Mesendoderm (in vitro differentiated cells): Measurements from ENCODE around the gene PEX13. TPM values are rescaled to one million over a fixed set of nuclear protein-coding genes. Genes with fewer than 3 reads are reported as not detected.

ENCODE experiments used
- DNase-seq: peaks from one replicate; pipeline ENCODE4 v3.0.0; 2013
- H2AK5ac ChIP-seq: 2 replicates; pipeline ENCODE4 v1.6.1; 2013; ENCODE audit warnings: low read length, inconsistent platforms
- H2BK120ac ChIP-seq: 2 replicates; pipeline ENCODE4 v1.6.1; 2013; ENCODE audit warnings: low read depth, mild to moderate bottlenecking, low read length, moderate library complexity, mixed read lengths
- H2BK15ac ChIP-seq: replicated peaks from 2 replicates; pipeline ENCODE4 v1.6.1; 2013; ENCODE audit warnings: low read depth, mild to moderate bottlenecking, moderate library complexity
- H2BK5ac ChIP-seq: 2 replicates; pipeline ENCODE4 v1.6.1; 2013; ENCODE audit warnings: low read length, inconsistent platforms
- H3K18ac ChIP-seq: 2 replicates; pipeline ENCODE4 v1.6.1; 2013; ENCODE audit warnings: mild to moderate bottlenecking, low read length, mixed read lengths
- H3K23ac ChIP-seq: one replicate; pipeline ENCODE4 v1.6.1; 2013; ENCODE audit warnings: low read length
- H3K27ac ChIP-seq: 2 replicates; pipeline ENCODE4 v1.5.1; 2013; ENCODE audit warnings: low read depth, mild to moderate bottlenecking, inconsistent platforms, low read length, moderate library complexity
- H3K27me3 ChIP-seq: 2 replicates; pipeline ENCODE4 v1.6.1; 2013; ENCODE audit warnings: low read length, control low read depth, mild to moderate bottlenecking, inconsistent platforms; ENCODE audit not compliant: insufficient read depth, poor library complexity
- H3K36me3 ChIP-seq: 2 replicates; pipeline ENCODE4 v1.6.1; 2013; ENCODE audit warnings: low read length, inconsistent platforms; ENCODE audit not compliant: control insufficient read depth, insufficient read depth
- H3K4ac ChIP-seq: one replicate; pipeline ENCODE4 v1.6.1; 2013; ENCODE audit warnings: low read depth, mild to moderate bottlenecking, low read length, moderate library complexity
- H3K4me1 ChIP-seq: 2 replicates; pipeline ENCODE4 v1.6.1; 2013; ENCODE audit warnings: low read depth, low read length, inconsistent platforms; ENCODE audit not compliant: control insufficient read depth
- H3K4me2 ChIP-seq: 2 replicates; pipeline ENCODE4 v1.6.1; 2013; ENCODE audit warnings: low read length
- H3K4me3 ChIP-seq: 2 replicates; pipeline ENCODE4 v1.5.1; 2013; ENCODE audit warnings: mild to moderate bottlenecking, low read length
- H3K56ac ChIP-seq: one replicate; pipeline ENCODE4 v1.6.1; 2013; ENCODE audit warnings: low read length
- H3K79me1 ChIP-seq: 2 replicates; pipeline ENCODE4 v1.6.1; 2013; ENCODE audit warnings: low read length, inconsistent platforms
- H3K79me2 ChIP-seq: 2 replicates; pipeline ENCODE4 v1.6.1; 2013; ENCODE audit warnings: mild to moderate bottlenecking, low read length; ENCODE audit not compliant: control insufficient read depth, insufficient read depth
- H3K9ac ChIP-seq: 2 replicates; pipeline ENCODE4 v1.6.1; 2013; ENCODE audit warnings: low read length, inconsistent platforms
- H4K5ac ChIP-seq: one replicate; pipeline ENCODE4 v1.6.1; 2013; ENCODE audit warnings: low read length
- H4K8ac ChIP-seq: one replicate; pipeline ENCODE4 v1.6.1; 2013; ENCODE audit warnings: low read depth, mild to moderate bottlenecking, control low read depth, low read length, moderate library complexity
- WGBS: extraction: QIAGEN DNeasy Blood & Tissue Kit; methylation state at CpG from one replicate; pipeline ENCODE4 v1.1.7; 2013; ENCODE audit warnings: low lambda C conversion rate, missing lambda C conversion rate; ENCODE audit not compliant: insufficient coverage; ENCODE audit errors: extremely low coverage; 5-methylcytosine and 5-hydroxymethylcytosine counted together
- small RNA-seq: library from polyadenylated mRNA; stranded (forward); fragments of <200 nt; extraction: miRNeasy Mini kit (QIAGEN cat#:217004); gene quantifications from one replicate; pipeline ENCODE3, GENCODE V24; 2013; ENCODE audit not compliant: insufficient read depth

The PEX13 gene

GRCh38 chr2:61090386-61090921 is 72.9 kb downstream of the PEX13 start:
- DNase-seq: peak; percentile 20
- no CpG with 5 or more reads among the region's 5 CpGs for WGBS
- H3K18ac ChIP-seq: no peak overlapping the region
- H3K4me3 ChIP-seq: no peak overlapping the region
- no peak overlapping the region for H2BK120ac ChIP-seq
- no peak overlapping the region for H3K56ac ChIP-seq
- no peak overlapping the region for H4K5ac ChIP-seq
- no peak overlapping the region for H3K23ac ChIP-seq
- H3K27ac ChIP-seq: no peak overlapping the region
- H3K79me1 ChIP-seq: no peaks in the 10 kb centered on the region
- no peak overlapping the region for H3K4ac ChIP-seq
- H4K8ac ChIP-seq: no peak overlapping the region
- no peaks in the 10 kb centered on the region for H3K79me2 ChIP-seq
- no peak overlapping the region for H3K4me2 ChIP-seq
- no peak overlapping the region for H2BK15ac ChIP-seq
- H2BK5ac ChIP-seq: no peak overlapping the region
- no peak overlapping the region for H3K9ac ChIP-seq
- no peaks in the 10 kb centered on the region for H3K4me1 ChIP-seq
- no peak overlapping the region for H2AK5ac ChIP-seq
- H3K27me3 ChIP-seq: no peaks in the 10 kb centered on the region
- H3K36me3 ChIP-seq: peaks cover 3% of the 10 kb centered on the region

GRCh38 chr2:61091485-61091884 is 74.0 kb downstream of the PEX13 start:
- Histone ChIP-seq H3K4ac (no peak overlapping the region), H3K4me2 (no peak overlapping the region), H4K8ac (no peak overlapping the region), H3K4me3 (no peak overlapping the region), H3K36me3 (peaks cover 3% of the 10 kb centered on the region), H3K4me1 (no peaks in the 10 kb centered on the region), H3K23ac (no peak overlapping the region), H4K5ac (no peak overlapping the region), H3K79me1 (no peaks in the 10 kb centered on the region), H2BK5ac (no peak overlapping the region), H2AK5ac (no peak overlapping the region), H3K27me3 (no peaks in the 10 kb centered on the region), H2BK15ac (no peak overlapping the region), H3K79me2 (no peaks in the 10 kb centered on the region), H3K56ac (no peak overlapping the region), H3K9ac (no peak overlapping the region), H3K18ac (no peak overlapping the region), H3K27ac (no peak overlapping the region), H2BK120ac (no peak overlapping the region)
- WGBS: no CpG with 5 or more reads among the region's 8 CpGs
- no peak for DNase-seq

GRCh38 chr2:61096438-61096837 is 78.9 kb downstream of the PEX13 start:
- H2BK120ac ChIP-seq: no peak overlapping the region
- no peak overlapping the region for H2BK15ac ChIP-seq
- H3K4me1 ChIP-seq: no peaks in the 10 kb centered on the region
- no peaks in the 10 kb centered on the region for H3K79me2 ChIP-seq
- H3K18ac ChIP-seq: no peak overlapping the region
- H3K4me2 ChIP-seq: no peak overlapping the region
- no peak overlapping the region for H4K5ac ChIP-seq
- H3K56ac ChIP-seq: no peak overlapping the region
- H3K27ac ChIP-seq: no peak overlapping the region
- H3K79me1 ChIP-seq: no peaks in the 10 kb centered on the region
- no peak overlapping the region for H3K4me3 ChIP-seq
- H4K8ac ChIP-seq: no peak overlapping the region
- H3K36me3 ChIP-seq: no peaks in the 10 kb centered on the region
- no peak for DNase-seq
- no peak overlapping the region for H3K9ac ChIP-seq
- H3K23ac ChIP-seq: no peak overlapping the region
- H2BK5ac ChIP-seq: no peak overlapping the region
- no peak overlapping the region for H2AK5ac ChIP-seq
- H3K27me3 ChIP-seq: no peaks in the 10 kb centered on the region
- no peak overlapping the region for H3K4ac ChIP-seq
- no CpG with 5 or more reads among the region's 3 CpGs for WGBS

GRCh38 chr2:61100801-61101200 is 83.3 kb downstream of the PEX13 start:
- Histone ChIP-seq H3K36me3 (no peaks in the 10 kb centered on the region), H3K79me2 (no peaks in the 10 kb centered on the region), H3K4ac (no peak overlapping the region), H2BK15ac (no peak overlapping the region), H3K27me3 (no peaks in the 10 kb centered on the region), H3K18ac (no peak overlapping the region), H2BK5ac (no peak overlapping the region), H3K9ac (no peak overlapping the region), H2BK120ac (no peak overlapping the region), H4K5ac (no peak overlapping the region), H3K79me1 (no peaks in the 10 kb centered on the region), H3K23ac (no peak overlapping the region), H3K4me1 (no peaks in the 10 kb centered on the region), H3K4me2 (no peak overlapping the region), H3K27ac (no peak overlapping the region), H2AK5ac (no peak overlapping the region), H3K56ac (no peak overlapping the region), H4K8ac (no peak overlapping the region), H3K4me3 (no peak overlapping the region)
- no CpG with 5 or more reads among the region's 4 CpGs for WGBS
- no peak for DNase-seq

Small RNA genes within 50 kb of the gene (small RNA-seq; reads per million reads assigned to genes)
- gene RNA5SP95: not detected
